H1 (cell line): ENCODE measurements around the gene SND1. TPM values are rescaled to one million over a fixed set of nuclear protein-coding genes. Genes with fewer than 3 reads are reported as not detected.

Source experiments
- CTCF ChIA-PET: fragments of 300-600 bp; sonication (Branson Sonifier 250); formaldehyde crosslinking; loops from one replicate; lab custom pipeline; 2021; ENCODE audit not compliant: partially characterized antibody; lab: Charles Lee
- POLR2A ChIA-PET: fragments of 300-600 bp; sonication (Branson Sonifier 250); formaldehyde crosslinking; loops from one replicate; lab custom pipeline; 2021; ENCODE audit warnings: inconsistent platforms; ENCODE audit not compliant: partially characterized antibody; lab: Charles Lee
- DNase-seq, 2 experiments: peaks; one replicate each; pipeline versions ENCODE4 v3.0.0 to v3.0.0-alpha.2; 2010 to 2022; ENCODE audit warnings: low spot score in 2 of 2, low read depth in 1 of 2, mixed read lengths in 1 of 2
- FAIRE-seq: peaks from 2 replicates; lab custom pipeline; 2011; peaks lifted over from hg19 to GRCh38; lab: Jason Lieb, UNC
- H2AFZ ChIP-seq: 2 replicates; pipeline ENCODE4 v1.8.1; 2012; ENCODE audit warnings: low read length, inconsistent platforms
- H2AK5ac ChIP-seq: 2 replicates; pipeline ENCODE4 v1.6.1; 2013; ENCODE audit warnings: low read depth, low read length
- H2BK120ac ChIP-seq: replicated peaks from 2 replicates; pipeline ENCODE3; 2013; ENCODE audit warnings: low read depth, low read length, inconsistent platforms
- H2BK12ac ChIP-seq: 2 replicates; pipeline ENCODE4 v1.6.1; 2013; ENCODE audit warnings: low read depth, low read length
- H2BK15ac ChIP-seq: 2 replicates; pipeline ENCODE4 v1.6.1; 2013; ENCODE audit warnings: low read length
- H2BK20ac ChIP-seq: 2 replicates; pipeline ENCODE4 v1.6.1; 2013; ENCODE audit warnings: low read length
- H2BK5ac ChIP-seq: 2 replicates; pipeline ENCODE4 v1.6.1; 2013; ENCODE audit warnings: low read depth, low read length
- H3K14ac ChIP-seq: 2 replicates; pipeline ENCODE4 v1.6.1; 2013; ENCODE audit warnings: inconsistent platforms; ENCODE audit not compliant: insufficient read length
- H3K18ac ChIP-seq: 2 replicates; pipeline ENCODE4 v1.6.1; 2013; ENCODE audit warnings: low read length; ENCODE audit errors: extremely low read depth
- H3K23ac ChIP-seq: 2 replicates; pipeline ENCODE4 v1.6.1; 2013; ENCODE audit warnings: inconsistent platforms; ENCODE audit not compliant: insufficient read length
- H3K23me2 ChIP-seq: 2 replicates; pipeline ENCODE4 v1.6.1; 2013; ENCODE audit warnings: low read depth, low read length
- H3K27ac ChIP-seq: 2 replicates; pipeline ENCODE4 v1.6.1; 2011; ENCODE audit warnings: low read depth, low read length, inconsistent platforms
- H3K27me3 ChIP-seq, 4 experiments: replicated peaks in 1 of 4; 1 replicate in 1 of 4; 2 replicates in 3 of 4; pipeline versions ENCODE4 v1.6.1 to v1.8.1; 2011 to 2013; ENCODE audit warnings: low read length in 3 of 4, mild to moderate bottlenecking in 3 of 4, inconsistent platforms in 2 of 4, mixed read lengths in 2 of 4, moderate library complexity in 1 of 4; ENCODE audit not compliant: control insufficient read depth in 3 of 4, insufficient read depth in 3 of 4; ENCODE audit errors: extremely low read depth in 1 of 4
- H3K36me3 ChIP-seq, 4 experiments: 2 replicates each; pipeline versions ENCODE4 v1.6.1 to v1.8.1; 2011 to 2013; ENCODE audit warnings: mild to moderate bottlenecking in 4 of 4, low read length in 3 of 4, moderate library complexity in 2 of 4, control low read depth in 1 of 4, inconsistent platforms in 1 of 4; ENCODE audit not compliant: insufficient read depth in 4 of 4, control insufficient read depth in 2 of 4
- H3K4ac ChIP-seq: replicated peaks from 2 replicates; pipeline ENCODE3; 2013; ENCODE audit warnings: low read length, low read depth, mixed read lengths, inconsistent platforms; ENCODE audit not compliant: insufficient read length
- H3K4me1 ChIP-seq, 4 experiments: replicated peaks in 1 of 4; 1 replicate in 1 of 4; 2 replicates in 3 of 4; pipeline versions ENCODE4 v1.6.1 to v1.8.1; 2011 to 2013; ENCODE audit warnings: low read length in 3 of 4, inconsistent platforms in 2 of 4, mixed read lengths in 1 of 4; ENCODE audit not compliant: insufficient read depth in 4 of 4, control insufficient read depth in 3 of 4
- H3K4me2 ChIP-seq, 2 experiments: 2 replicates each; pipeline versions ENCODE4 v1.6.1 to v1.8.1; 2011 to 2013; ENCODE audit warnings: low read depth in 2 of 2, low read length in 2 of 2, control low read depth in 1 of 2, inconsistent platforms in 1 of 2, mild to moderate bottlenecking in 1 of 2; ENCODE audit not compliant: insufficient read depth in 1 of 2
- H3K4me3 ChIP-seq, 4 experiments: fragments of 200-600, 300-600 bp in 1 of 4; sonication (generic), shearing (Covaris generic), sonication (Bioruptor Twin) in 1 of 4; 2 replicates each; pipeline versions ENCODE4 v1.5.1 to v1.8.1; 2011 to 2016; ENCODE audit warnings: low read length in 4 of 4, low read depth in 3 of 4, control low read depth in 2 of 4, inconsistent platforms in 2 of 4, mild to moderate bottlenecking in 2 of 4, mixed read lengths in 1 of 4, moderate library complexity in 1 of 4; ENCODE audit not compliant: insufficient read depth in 2 of 4; ENCODE audit errors: extremely low read depth in 1 of 4
- H3K56ac ChIP-seq: replicated peaks from 2 replicates; pipeline ENCODE3; 2013; ENCODE audit warnings: low read depth, mild to moderate bottlenecking, mixed read lengths, low read length, inconsistent platforms; ENCODE audit not compliant: insufficient read length
- H3K79me1 ChIP-seq: 2 replicates; pipeline ENCODE4 v1.6.1; 2013; ENCODE audit warnings: low read depth, low read length, control low read depth
- H3K79me2 ChIP-seq, 2 experiments: 2 replicates each; pipeline versions ENCODE4 v1.6.1 to v1.8.1; 2012 to 2013; ENCODE audit warnings: low read length in 2 of 2, mild to moderate bottlenecking in 2 of 2, inconsistent platforms in 1 of 2; ENCODE audit not compliant: insufficient read depth in 2 of 2, control insufficient read depth in 1 of 2
- H3K9ac ChIP-seq, 4 experiments: replicated peaks in 1 of 4; 1 replicate in 1 of 4; 2 replicates in 3 of 4; pipeline versions ENCODE4 v1.6.1 to v1.8.1; 2011 to 2013; ENCODE audit warnings: low read depth in 3 of 4, low read length in 3 of 4, control low read depth in 2 of 4, mild to moderate bottlenecking in 2 of 4, moderate library complexity in 2 of 4, inconsistent platforms in 1 of 4; ENCODE audit errors: extremely low read depth in 1 of 4
- H3K9me3 ChIP-seq, 2 experiments: 2 replicates each; pipeline versions ENCODE4 v1.6.1 to v1.8.1; 2012 to 2013; ENCODE audit warnings: mild to moderate bottlenecking in 2 of 2, moderate library complexity in 2 of 2, control low read depth in 1 of 2, inconsistent platforms in 1 of 2, low read depth in 1 of 2, low read length in 1 of 2, mixed read lengths in 1 of 2; ENCODE audit not compliant: insufficient read depth in 2 of 2
- H4K20me1 ChIP-seq, 2 experiments: replicated peaks in 1 of 2; 2 replicates each; pipeline versions ENCODE3 to v1.8.1; 2011 to 2013; ENCODE audit warnings: inconsistent platforms in 2 of 2, low read length in 2 of 2, mild to moderate bottlenecking in 1 of 2; ENCODE audit not compliant: insufficient read depth in 2 of 2, control insufficient read depth in 1 of 2
- H4K5ac ChIP-seq: 2 replicates; pipeline ENCODE4 v1.6.1; 2013; ENCODE audit warnings: low read length, low read depth, mixed read lengths, inconsistent platforms; ENCODE audit not compliant: insufficient read length
- H4K8ac ChIP-seq: 2 replicates; pipeline ENCODE4 v1.8.0; 2013; ENCODE audit warnings: mild to moderate bottlenecking, moderate library complexity, low read length, inconsistent platforms; ENCODE audit not compliant: insufficient read depth; ENCODE audit errors: extremely low read depth
- H4K91ac ChIP-seq: replicated peaks from 2 replicates; pipeline ENCODE3; 2013; ENCODE audit warnings: low read length, mixed read lengths, inconsistent platforms; ENCODE audit not compliant: insufficient read length
- BRCA1 ChIP-seq: IDR thresholded peaks from 2 replicates; pipeline ENCODE4 v1.6.1; 2012; ENCODE audit warnings: low read depth, low read length, improper control_type of control experiment
- CBX5 ChIP-seq: fragments of 300-800, 300-1000 bp; sonication (generic); IDR thresholded peaks from 2 replicates; pipeline ENCODE4 v1.7.1; 2016; ENCODE audit warnings: antibody characterized with exemption, low read length, low read depth
- CBX8 ChIP-seq: fragments of 300-800, 300-1000 bp; sonication (generic); IDR thresholded peaks from 2 replicates; pipeline ENCODE4 v1.7.1; 2016; ENCODE audit warnings: low read depth, low read length, borderline replicate concordance
- GABPA ChIP-seq: IDR thresholded peaks from 2 replicates; pipeline ENCODE4 v1.6.1; 2011; ENCODE audit warnings: mild to moderate bottlenecking, low read length, moderate library complexity, borderline replicate concordance; ENCODE audit not compliant: insufficient read depth
- NANOG ChIP-seq: IDR thresholded peaks from 2 replicates; pipeline ENCODE4 v1.6.1; 2011; ENCODE audit warnings: low read length, low read depth, mild to moderate bottlenecking, inconsistent platforms; ENCODE audit not compliant: insufficient read depth, poor library complexity, severe bottlenecking
- POLR2A ChIP-seq, 2 experiments: IDR thresholded peaks; 1 replicate in 1 of 2; 2 replicates in 1 of 2; pipeline ENCODE4 v1.6.1; 2011; ENCODE audit warnings: low read depth in 2 of 2, low read length in 2 of 2, mild to moderate bottlenecking in 2 of 2; ENCODE audit errors: control extremely low read depth in 1 of 2
- POLR2AphosphoS5 ChIP-seq: IDR thresholded peaks from 2 replicates; pipeline ENCODE4 v1.6.1; 2011; ENCODE audit warnings: low read depth, low read length
- SIN3A ChIP-seq, 2 experiments: IDR thresholded peaks in 1 of 2; conservative IDR thresholded peaks in 1 of 2; 2 replicates each; pipeline ENCODE4 v1.6.1; 2011 to 2012; ENCODE audit warnings: low read length in 2 of 2, improper control_type of control experiment in 1 of 2, low read depth in 1 of 2, mild to moderate bottlenecking in 1 of 2
- SUZ12 ChIP-seq: fragments of 200-600 bp; sonication (generic); IDR thresholded peaks from 2 replicates; pipeline ENCODE4 v1.6.1; 2012; ENCODE audit warnings: mild to moderate bottlenecking, inconsistent platforms, low read length, moderate library complexity, mixed read lengths
- TCF12 ChIP-seq: IDR thresholded peaks from 2 replicates; pipeline ENCODE4 v1.6.1; 2011; ENCODE audit warnings: low read depth, mild to moderate bottlenecking, low read length
- WGBS, 2 experiments: shearing (Covaris generic) in 1 of 2; methylation state at CpG; one replicate each; pipeline versions ENCODE4 v1.1.6 to v1.1.7; 2013 to 2015; ENCODE audit warnings: low lambda C conversion rate in 2 of 2, mixed read lengths in 2 of 2, inconsistent platforms in 1 of 2, low coverage in 1 of 2, missing lambda C conversion rate in 1 of 2; ENCODE audit not compliant: insufficient replicate concordance in 2 of 2, insufficient coverage in 1 of 2, insufficient read length in 1 of 2; ENCODE audit errors: extremely low coverage in 1 of 2, missing lambda C conversion rate in 1 of 2; 5-methylcytosine and 5-hydroxymethylcytosine counted together
- polyA plus RNA-seq, 7 experiments: library from polyadenylated mRNA; depleted of rRNA in 3 of 7; stranded (reverse) in 5 of 7; unstranded in 2 of 7; fragments of >200 nt in 5 of 7; fragments of 200-250 nt in 2 of 7; gene quantifications; 1 replicate in 5 of 7; 2 replicates in 1 of 7; 4 replicates in 1 of 7; pipeline versions ENCODE4 v1.2.1 to v1.2.3, GENCODE V29; 2011 to 2013; ENCODE audit warnings: missing spikeins in 2 of 7, mixed read lengths in 2 of 7
- total RNA-seq: library from RNA; stranded (reverse); fragmentation: NEBNext Ultra II Directional; extraction: Animal tissue kit (Norgen Biotek cat#: 25700); gene quantifications from 2 replicates; pipeline ENCODE4 v1.2.1, GENCODE V29; 2021
- TF ChIP-seq, protein P1 (sequence below), 3 experiments: IDR thresholded peaks; 1 replicate in 2 of 3; 2 replicates in 1 of 3; pipeline versions ENCODE4 v1.5.1 to v1.6.1; 2011; ENCODE audit warnings: low read length in 3 of 3, mild to moderate bottlenecking in 3 of 3, inconsistent platforms in 2 of 3, low read depth in 1 of 3, moderate library complexity in 1 of 3; ENCODE audit not compliant: insufficient read depth in 1 of 3; ENCODE audit errors: control extremely low read depth in 1 of 3

SND1 gene
- total and polyA plus RNA-seq, 2 of the 8 experiments (the other 6 are each of a cell fraction or from before 2014, with no cell fraction given) = 122 to 290 TPM

DNA sequence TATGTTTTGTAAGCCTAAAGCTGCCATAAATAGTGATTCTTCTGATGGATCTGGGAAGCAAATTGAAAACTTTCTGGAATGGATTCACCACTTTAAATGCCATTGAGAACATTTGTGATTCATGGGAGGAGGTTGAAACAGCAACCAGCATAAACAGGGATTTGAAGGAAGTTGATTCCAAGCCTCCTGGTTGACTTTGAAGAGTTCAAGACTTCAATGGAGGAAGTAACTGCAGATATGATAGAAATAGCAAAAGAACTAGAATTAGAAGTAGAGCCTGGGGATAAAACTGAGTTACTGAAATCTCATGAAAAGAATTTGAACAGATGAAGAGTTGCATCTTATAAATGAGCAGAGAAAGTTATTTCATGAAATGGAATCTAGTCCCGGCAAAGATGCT lies 280.1 kb downstream of the SND1 start:
- no peak overlapping the region for H3K4ac ChIP-seq
- no peak overlapping the region for H2AFZ ChIP-seq
- H3K4me2 ChIP-seq = no peak overlapping the region
- H3K18ac ChIP-seq = no peak overlapping the region
- no peaks in the 10 kb centered on the region for H3K27me3 ChIP-seq
- DNase-seq (no peak), FAIRE-seq (no peak)
- WGBS, 2 experiments = 89% methylated on average over 1 of the region's 1 CpG; no CpG with 5 or more reads in 1 of the 2 experiments
- no peak overlapping the region for H2AK5ac ChIP-seq
- no peak overlapping the region for H2BK120ac ChIP-seq
- peaks cover 2 to 27% (median 12%) of the 10 kb centered on the region in 4 experiments; a peak in 7 of 8 replicates for H3K36me3 ChIP-seq
- 0 out of 4 replicates have a peak, but pooled peaks cover 0 to 7% of the 10 kb centered on the region in 2 experiments for H3K79me2 ChIP-seq
- ChIA-PET CTCF (no interaction called here), POLR2A (no interaction called here)
- no peak overlapping the region for H2BK12ac ChIP-seq
- H3K14ac ChIP-seq = no peak overlapping the region
- H3K56ac ChIP-seq = no peak overlapping the region
- no peak overlapping the region for H2BK20ac ChIP-seq
- H3K4me3 ChIP-seq = no peak overlapping the region
- peaks cover 3% of the 10 kb centered on the region; the same call in 1 of the 2 replicates for H3K79me1 ChIP-seq
- peaks cover 0 to 4% of the 10 kb centered on the region in 2 experiments for H4K20me1 ChIP-seq
- H4K5ac ChIP-seq = no peak overlapping the region
- H3K4me1 ChIP-seq = peaks cover 2 to 10% (median 3%) of the 10 kb centered on the region in 4 experiments; a peak in 5 of 7 replicates
- no peaks in the 10 kb centered on the region for H3K23me2 ChIP-seq
- no peak overlapping the region for H3K9ac ChIP-seq
- no peak overlapping the region for H2BK5ac ChIP-seq
- H2BK15ac ChIP-seq = no peak overlapping the region
- H4K8ac ChIP-seq = no peak overlapping the region
- no peak overlapping the region for H3K23ac ChIP-seq
- H3K9me3 ChIP-seq = no peaks in the 10 kb centered on the region
- no peak overlapping the region for H3K27ac ChIP-seq
- H4K91ac ChIP-seq = no peak overlapping the region
- no peak for TF ChIP-seq SUZ12
- no peak for TF ChIP-seq NANOG
- TF ChIP-seq CBX8 = no peak
- TF ChIP-seq, protein P1, sequence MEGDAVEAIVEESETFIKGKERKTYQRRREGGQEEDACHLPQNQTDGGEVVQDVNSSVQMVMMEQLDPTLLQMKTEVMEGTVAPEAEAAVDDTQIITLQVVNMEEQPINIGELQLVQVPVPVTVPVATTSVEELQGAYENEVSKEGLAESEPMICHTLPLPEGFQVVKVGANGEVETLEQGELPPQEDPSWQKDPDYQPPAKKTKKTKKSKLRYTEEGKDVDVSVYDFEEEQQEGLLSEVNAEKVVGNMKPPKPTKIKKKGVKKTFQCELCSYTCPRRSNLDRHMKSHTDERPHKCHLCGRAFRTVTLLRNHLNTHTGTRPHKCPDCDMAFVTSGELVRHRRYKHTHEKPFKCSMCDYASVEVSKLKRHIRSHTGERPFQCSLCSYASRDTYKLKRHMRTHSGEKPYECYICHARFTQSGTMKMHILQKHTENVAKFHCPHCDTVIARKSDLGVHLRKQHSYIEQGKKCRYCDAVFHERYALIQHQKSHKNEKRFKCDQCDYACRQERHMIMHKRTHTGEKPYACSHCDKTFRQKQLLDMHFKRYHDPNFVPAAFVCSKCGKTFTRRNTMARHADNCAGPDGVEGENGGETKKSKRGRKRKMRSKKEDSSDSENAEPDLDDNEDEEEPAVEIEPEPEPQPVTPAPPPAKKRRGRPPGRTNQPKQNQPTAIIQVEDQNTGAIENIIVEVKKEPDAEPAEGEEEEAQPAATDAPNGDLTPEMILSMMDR (IDR thresholded peaks at IDR 0.05; ENCODE audit: control extremely low read depth in 1 of 3, insufficient read depth in 1 of 3, low read depth in 1 of 3, low read length in 3 of 3) = no peak
- no peak for TF ChIP-seq POLR2AphosphoS5
- TF ChIP-seq GABPA = no peak
- no peak for TF ChIP-seq TCF12
- no peak for TF ChIP-seq POLR2A (IDR thresholded peaks at IDR 0.05; ENCODE audit: control extremely low read depth in 1 of 2, low read depth in 2 of 2, low read length in 2 of 2)
- no peak for TF ChIP-seq SIN3A (conservative IDR thresholded peaks at IDR 0.05 in 1 of 2, IDR thresholded peaks at IDR 0.05 in 1 of 2; ENCODE audit: low read depth in 1 of 2, low read length in 2 of 2)
- no peak for TF ChIP-seq CBX5
- TF ChIP-seq BRCA1 = no peak
